Measurements from ENCODE around the gene TMEM212. TPM values are rescaled to one million over a fixed set of nuclear protein-coding genes. Genes with fewer than 3 reads are reported as not detected.

The TMEM212 gene
- total and polyA plus RNA-seq, 11 donors: not detected

DNA sequence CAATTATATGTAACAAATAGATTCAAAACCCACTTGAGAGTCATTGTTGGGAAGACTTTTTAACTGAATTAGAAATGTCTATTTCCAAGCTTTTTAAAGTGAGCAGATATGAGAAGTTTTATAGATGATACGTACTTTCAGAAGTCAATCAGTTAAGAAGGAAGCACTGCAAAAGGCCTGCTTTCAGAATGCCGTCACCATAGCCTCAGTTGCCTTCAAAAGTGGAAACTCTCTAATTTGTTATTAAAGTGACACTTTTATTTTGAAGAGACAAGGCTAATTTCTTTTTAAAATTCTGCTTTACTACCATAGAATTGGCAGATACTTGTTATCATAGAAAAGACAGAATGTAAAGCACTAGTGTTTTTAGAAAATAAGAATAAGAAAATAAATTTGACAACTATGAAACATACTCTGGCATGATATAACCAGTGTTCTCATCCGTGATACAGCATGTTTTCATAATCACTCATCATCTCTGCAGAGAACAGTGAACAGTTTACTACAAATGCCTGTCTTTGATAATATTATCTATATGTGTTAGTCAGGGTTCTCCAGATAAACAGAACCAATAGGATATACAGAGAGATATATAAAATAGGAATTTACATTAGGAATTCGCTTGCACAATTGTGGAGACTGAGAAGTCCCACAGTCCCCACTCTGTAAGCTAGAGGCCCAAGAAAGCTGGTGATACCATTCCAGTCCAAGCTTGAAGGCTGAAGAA, 25.9 kb upstream of the TMEM212 start:
- TF ChIP-seq POLR2A (IDR thresholded peaks at IDR 0.05): no peak
- TF ChIP-seq, protein P1, sequence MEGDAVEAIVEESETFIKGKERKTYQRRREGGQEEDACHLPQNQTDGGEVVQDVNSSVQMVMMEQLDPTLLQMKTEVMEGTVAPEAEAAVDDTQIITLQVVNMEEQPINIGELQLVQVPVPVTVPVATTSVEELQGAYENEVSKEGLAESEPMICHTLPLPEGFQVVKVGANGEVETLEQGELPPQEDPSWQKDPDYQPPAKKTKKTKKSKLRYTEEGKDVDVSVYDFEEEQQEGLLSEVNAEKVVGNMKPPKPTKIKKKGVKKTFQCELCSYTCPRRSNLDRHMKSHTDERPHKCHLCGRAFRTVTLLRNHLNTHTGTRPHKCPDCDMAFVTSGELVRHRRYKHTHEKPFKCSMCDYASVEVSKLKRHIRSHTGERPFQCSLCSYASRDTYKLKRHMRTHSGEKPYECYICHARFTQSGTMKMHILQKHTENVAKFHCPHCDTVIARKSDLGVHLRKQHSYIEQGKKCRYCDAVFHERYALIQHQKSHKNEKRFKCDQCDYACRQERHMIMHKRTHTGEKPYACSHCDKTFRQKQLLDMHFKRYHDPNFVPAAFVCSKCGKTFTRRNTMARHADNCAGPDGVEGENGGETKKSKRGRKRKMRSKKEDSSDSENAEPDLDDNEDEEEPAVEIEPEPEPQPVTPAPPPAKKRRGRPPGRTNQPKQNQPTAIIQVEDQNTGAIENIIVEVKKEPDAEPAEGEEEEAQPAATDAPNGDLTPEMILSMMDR (IDR thresholded peaks at IDR 0.05): no peak
- ATAC-seq (no peak), DNase-seq (no peak)
- intact Hi-C loops (cut with DNase I): no loop called here
- H3K4me1 ChIP-seq: peaks cover 0 to 18% (median 0%) of the 10 kb centered on the region in 12 donors
- no peak overlapping the region for H3K4me3 ChIP-seq
- peaks cover 0 to 18% (median 0%) of the 10 kb centered on the region in 12 donors for H3K9me3 ChIP-seq
- 92 to 95% (median 93%) methylated on average over 4 of the region's 4 CpGs for WGBS, 4 donors
- no peaks in the 10 kb centered on the region for H3K27me3 ChIP-seq
- H3K27ac ChIP-seq: no peak overlapping the region
- no peaks in the 10 kb centered on the region for H3K36me3 ChIP-seq

DNA sequence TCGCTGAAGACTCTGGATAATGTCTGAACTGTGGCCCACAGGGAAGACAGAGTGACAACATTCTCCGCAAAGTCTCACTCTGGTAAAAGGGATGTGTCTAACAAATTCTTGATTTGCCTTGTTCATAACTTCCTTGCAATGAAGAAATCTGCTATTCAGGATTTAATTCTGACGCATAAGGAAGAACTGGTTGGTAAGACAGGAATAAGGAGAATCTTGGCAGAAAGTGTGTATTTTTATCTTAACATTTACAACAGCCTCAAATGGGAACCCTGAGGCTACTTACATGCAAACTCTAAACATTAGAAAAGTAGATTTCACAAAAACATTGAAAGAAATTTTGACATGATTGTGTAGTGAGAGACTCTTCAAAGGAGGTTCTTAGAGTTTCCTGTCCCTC, 22.1 kb upstream of the TMEM212 start:
- Histone ChIP-seq H3K4me1 (peaks cover 0 to 21% (median 6%) of the 10 kb centered on the region in 12 donors), H3K27me3 (no peaks in the 10 kb centered on the region), H3K27ac (no peak overlapping the region), H3K9me3 (peaks cover 0 to 7% (median 0%) of the 10 kb centered on the region in 12 donors), H3K4me3 (no peak overlapping the region), H3K36me3 (no peaks in the 10 kb centered on the region)
- TF ChIP-seq, protein P1 (IDR thresholded peaks at IDR 0.05): no peak
- no peak for TF ChIP-seq POLR2A (IDR thresholded peaks at IDR 0.05)
- intact Hi-C loops (cut with DNase I): loop anchor here in 2 of 10 donors (10.0 kb wide), 2 partner anchors 46 to 116 kb away; no protein-coding TSS in a partner anchor
- WGBS, 4 donors: 90 to 93% (median 92%) methylated on average over 3 of the region's 3 CpGs
- DNase-seq (no peak), ATAC-seq (no peak)

DNA sequence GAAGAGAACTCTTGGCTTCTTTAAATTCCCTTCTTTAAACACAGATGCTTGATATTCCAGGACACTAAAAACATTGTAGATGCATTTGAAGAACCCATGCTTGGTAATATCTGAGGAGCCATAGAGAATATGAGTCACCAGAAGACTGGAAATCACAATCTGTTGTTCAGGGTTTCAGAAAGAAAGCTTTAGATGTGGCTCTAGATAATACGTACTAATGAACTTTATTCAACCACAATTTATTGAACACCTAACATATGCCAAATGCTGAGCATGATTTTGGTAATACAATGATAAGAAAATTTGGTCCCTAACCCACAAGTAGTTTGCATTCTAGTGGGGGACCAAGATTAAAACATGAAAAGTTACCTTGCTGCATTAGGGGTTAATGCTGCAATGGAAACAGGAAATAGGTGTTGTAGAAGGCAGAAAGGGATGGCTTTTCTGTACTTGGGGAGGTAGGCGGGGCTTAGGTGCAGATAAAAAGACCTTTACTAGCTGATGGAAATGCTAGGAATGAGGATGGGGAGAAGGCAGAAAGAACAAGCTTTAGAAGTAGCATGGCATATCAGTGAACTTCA, 21.3 kb upstream of the TMEM212 start:
- no peak for TF ChIP-seq POLR2A (IDR thresholded peaks at IDR 0.05)
- TF ChIP-seq, protein P1 (IDR thresholded peaks at IDR 0.05): no peak
- intact Hi-C loops (cut with DNase I): loop anchor here in 2 of 10 donors (10.0 kb wide), 2 partner anchors 47 to 117 kb away; no protein-coding TSS in a partner anchor
- 48 to 97% (median 74%) methylated on average over 2 of the region's 2 CpGs for WGBS, 4 donors
- Histone ChIP-seq H3K9me3 (peaks cover 0 to 7% (median 0%) of the 10 kb centered on the region in 12 donors), H3K27ac (no peak overlapping the region), H3K36me3 (no peaks in the 10 kb centered on the region), H3K4me1 (peaks cover 0 to 21% (median 6%) of the 10 kb centered on the region in 12 donors), H3K27me3 (no peaks in the 10 kb centered on the region), H3K4me3 (no peak overlapping the region)
- DNase-seq (no peak), ATAC-seq (no peak)

DNA sequence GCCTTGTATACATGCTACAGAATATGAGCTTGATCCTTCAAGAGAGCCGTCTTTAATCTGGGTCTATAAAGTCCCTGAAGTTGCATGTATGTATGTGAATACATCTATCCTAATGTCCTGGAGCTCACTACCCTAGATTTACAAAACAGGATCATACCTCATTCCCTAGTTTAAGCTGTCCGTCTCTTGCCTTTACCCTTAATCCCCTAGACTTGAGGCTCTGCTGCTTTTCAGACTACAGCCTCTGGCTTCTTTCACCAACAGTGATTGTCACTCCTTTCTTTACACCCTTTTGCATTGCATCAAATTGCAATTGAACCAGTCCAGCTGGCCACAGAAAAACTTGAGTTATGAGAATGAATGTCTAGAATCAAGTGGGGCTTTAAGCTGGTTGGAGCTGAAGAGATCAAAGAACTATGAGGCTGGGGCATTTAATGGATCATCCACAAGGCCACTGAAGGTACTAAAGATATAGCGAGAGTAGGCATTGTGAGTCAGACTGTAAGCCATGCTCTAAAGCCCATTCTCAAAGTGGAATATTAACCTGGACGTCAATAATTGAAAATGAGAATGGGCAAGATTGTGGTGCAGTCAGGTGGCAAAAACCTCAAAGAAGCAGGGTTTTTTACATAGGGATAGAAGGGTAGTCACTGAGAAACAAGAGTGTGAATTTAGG, 20.6 kb upstream of the TMEM212 start:
- peaks cover 0 to 21% (median 6%) of the 10 kb centered on the region in 12 donors for H3K4me1 ChIP-seq
- H3K27me3 ChIP-seq: no peaks in the 10 kb centered on the region
- no peak for ATAC-seq
- 72 to 97% (median 84%) methylated on average over 4 of the region's 4 CpGs for WGBS, 4 donors
- DNase-seq: no peak
- H3K27ac ChIP-seq: no peak overlapping the region
- no peak overlapping the region for H3K4me3 ChIP-seq
- H3K36me3 ChIP-seq: no peaks in the 10 kb centered on the region
- intact Hi-C loops (cut with DNase I): loop anchor here in 2 of 10 donors (10.0 kb wide), 2 partner anchors 48 to 118 kb away; no protein-coding TSS in a partner anchor
- no peak for TF ChIP-seq POLR2A (IDR thresholded peaks at IDR 0.05)
- TF ChIP-seq, protein P1 (IDR thresholded peaks at IDR 0.05): no peak
- H3K9me3 ChIP-seq: peaks cover 0 to 6% (median 0%) of the 10 kb centered on the region in 12 donors

Measured in heart left ventricle (tissue), 16 donors.